Uterus (tissue), 4 donors: Measurements from ENCODE around the gene ZNF397. TPM values are rescaled to one million over a fixed set of nuclear protein-coding genes. Genes with fewer than 3 reads are reported as not detected.
A peak's percentile ranks its signal among the peaks of the same experiment; 100 is the strongest.

Experiments
- DNase-seq, 2 donors: peaks; one replicate each; pipeline ENCODE4 v3.0.0-alpha.2; 2019 to 2020
- H3K27ac ChIP-seq, 2 donors: fragments of 200-600 bp; sonication (generic); 1 replicate in 1 of 2; 2 replicates in 1 of 2; pipeline ENCODE4 v1.5.1; 2016 to 2018
- H3K27me3 ChIP-seq, 2 donors: fragments of 200-600 bp; sonication (generic); one replicate each; pipeline ENCODE4 v1.5.1; 2018 to 2019; ENCODE audit warnings: control low read depth in 1 of 2
- H3K36me3 ChIP-seq, 2 donors: fragments of 200-600 bp; sonication (generic); one replicate each; pipeline ENCODE4 v1.5.1; 2019; ENCODE audit warnings: control low read depth in 1 of 2
- H3K4me1 ChIP-seq, 2 donors: fragments of 200-600 bp; sonication (generic); one replicate each; pipeline ENCODE4 v1.5.1; 2018 to 2019; ENCODE audit warnings: control low read depth in 1 of 2
- H3K4me3 ChIP-seq, 2 donors: fragments of 200-600 bp; sonication (generic); 1 replicate in 1 of 2; 2 replicates in 1 of 2; pipeline ENCODE4 v1.5.1; 2018 to 2019; ENCODE audit warnings: mild to moderate bottlenecking in 1 of 2
- H3K9me3 ChIP-seq, 2 donors: fragments of 200-600 bp; sonication (generic); one replicate each; pipeline ENCODE4 v1.5.1; 2019; ENCODE audit warnings: control low read depth in 1 of 2
- POLR2A ChIP-seq, 2 donors: fragments of 450-650 bp; IDR thresholded peaks; one replicate each; pipeline ENCODE4 v1.6.1; 2016; ENCODE audit warnings: antibody characterized with exemption in 2 of 2, mild to moderate bottlenecking in 1 of 2, moderate library complexity in 1 of 2
- intact Hi-C: fragments of 100-400 bp; cut with DNase I; formaldehyde crosslinking; loops from one replicate; pipeline ENCODE4 v1.15.1; 2023; ENCODE audit warnings: low total_unique reads
- total RNA-seq, 4 donors: library from RNA; depleted of rRNA in 3 of 4; stranded (reverse); fragments of >200 nt in 3 of 4; gene quantifications; one replicate each; pipeline versions ENCODE4 v1.1.0 to v1.2.4, GENCODE V29; 2014 to 2023
- TF ChIP-seq, protein P1 (sequence below), 4 experiments: fragments of 200-600 bp in 2 of 4; fragments of 450-650 bp in 2 of 4; sonication (generic) in 2 of 4; IDR thresholded peaks; one replicate each; pipeline ENCODE4 v1.5.1; 2016 to 2019; ENCODE audit warnings: antibody characterized with exemption in 4 of 4, mild to moderate bottlenecking in 2 of 4, moderate library complexity in 1 of 4
- donor health status: DM: yes; HTN: yes; CAD: no.

The ZNF397 gene
- 10 to 100 TPM in 3 of 4 donors, 1 to 10 TPM in 1; 6.1 to 69.5 (median 31.7) TPM for total RNA-seq

DNA sequence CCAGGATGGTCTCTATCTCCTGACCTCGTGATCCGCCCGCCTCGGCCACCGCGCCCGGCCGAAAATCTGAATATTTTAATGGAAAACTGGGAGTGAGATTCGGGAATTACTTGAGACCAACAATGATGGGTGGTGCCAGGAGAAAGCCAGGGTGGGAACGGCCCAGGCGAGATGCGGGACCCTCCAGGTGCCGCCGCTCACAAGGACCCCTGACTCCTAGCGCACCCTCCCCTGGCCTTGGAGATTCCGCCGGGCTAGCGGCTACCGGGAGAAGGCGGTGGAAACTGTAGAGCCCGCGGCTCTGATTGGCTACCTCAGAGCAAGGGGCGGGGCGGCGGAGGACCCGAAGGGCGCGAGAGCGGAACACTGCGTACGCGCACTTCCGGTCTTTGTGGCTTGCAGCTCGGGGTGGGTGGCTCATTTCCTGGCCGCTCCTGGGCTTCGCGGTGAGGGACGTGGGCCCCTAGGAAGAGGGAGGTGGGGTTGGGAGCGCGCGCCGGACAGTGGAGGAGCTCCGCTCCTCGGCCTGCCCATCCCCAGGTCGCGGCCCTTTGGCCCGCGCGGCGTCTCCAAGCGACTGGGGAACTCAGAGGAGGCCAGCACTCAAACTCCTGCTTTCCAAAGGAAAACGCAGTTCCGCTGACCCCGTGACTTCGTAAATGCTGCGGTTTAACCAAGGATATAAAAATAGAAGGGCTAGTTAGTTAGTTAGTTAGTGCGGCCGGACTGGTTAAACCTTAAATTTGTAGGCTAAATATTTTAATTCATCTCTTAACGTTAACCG lies at the start of gene ZNF397:
TSS of gene ZNF397 (plus strand) at position 371 of the 784 bp plus-strand sequence. CDS start 1,437 bp downstream, outside the sequence.
- DNase-seq, result peak; percentile 97 to 98
- intact Hi-C loops, result loop anchor here (10.0 kb wide), 1 partner anchor 104 kb away; the partner anchor contains the start of gene ZNF24
- Histone ChIP-seq H3K4me3 (peak within 1 kb of the TSS; percentile 75 to 89), H3K4me1 (peaks cover 0 to 4% of the 10 kb centered on the region in 2 donors), H3K36me3 (no peaks in the 10 kb centered on the region), H3K27ac (peak within 1 kb of the TSS; percentile 97 to 99), H3K27me3 (no peaks in the 10 kb centered on the region), H3K9me3 (no peaks in the 10 kb centered on the region)
- TF ChIP-seq POLR2A (IDR thresholded peaks at IDR 0.05), result peak; percentile 97
- TF ChIP-seq, protein P1, sequence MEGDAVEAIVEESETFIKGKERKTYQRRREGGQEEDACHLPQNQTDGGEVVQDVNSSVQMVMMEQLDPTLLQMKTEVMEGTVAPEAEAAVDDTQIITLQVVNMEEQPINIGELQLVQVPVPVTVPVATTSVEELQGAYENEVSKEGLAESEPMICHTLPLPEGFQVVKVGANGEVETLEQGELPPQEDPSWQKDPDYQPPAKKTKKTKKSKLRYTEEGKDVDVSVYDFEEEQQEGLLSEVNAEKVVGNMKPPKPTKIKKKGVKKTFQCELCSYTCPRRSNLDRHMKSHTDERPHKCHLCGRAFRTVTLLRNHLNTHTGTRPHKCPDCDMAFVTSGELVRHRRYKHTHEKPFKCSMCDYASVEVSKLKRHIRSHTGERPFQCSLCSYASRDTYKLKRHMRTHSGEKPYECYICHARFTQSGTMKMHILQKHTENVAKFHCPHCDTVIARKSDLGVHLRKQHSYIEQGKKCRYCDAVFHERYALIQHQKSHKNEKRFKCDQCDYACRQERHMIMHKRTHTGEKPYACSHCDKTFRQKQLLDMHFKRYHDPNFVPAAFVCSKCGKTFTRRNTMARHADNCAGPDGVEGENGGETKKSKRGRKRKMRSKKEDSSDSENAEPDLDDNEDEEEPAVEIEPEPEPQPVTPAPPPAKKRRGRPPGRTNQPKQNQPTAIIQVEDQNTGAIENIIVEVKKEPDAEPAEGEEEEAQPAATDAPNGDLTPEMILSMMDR (IDR thresholded peaks at IDR 0.05), result peak in 1 of 4 experiments; percentile 35

DNA sequence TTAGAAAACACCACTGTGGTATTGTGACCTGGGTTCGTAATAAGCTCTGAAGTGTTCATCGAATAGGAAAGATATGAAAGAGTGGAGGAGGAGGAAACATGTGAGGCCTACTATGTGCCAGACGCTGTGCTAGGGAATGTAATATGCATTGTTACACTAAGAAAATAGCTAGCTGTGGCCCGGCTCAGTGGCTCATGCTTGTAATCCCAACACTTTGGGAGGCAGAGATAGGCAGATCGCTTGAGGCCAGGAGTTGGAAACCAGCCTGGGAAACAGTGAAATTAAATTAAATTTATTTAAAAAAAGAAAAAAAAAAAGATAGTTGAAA lies 49.2 kb upstream of the ZNF397 start:
- Histone ChIP-seq H3K4me1 (no peaks in the 10 kb centered on the region), H3K27ac (no peak overlapping the region), H3K4me3 (no peak overlapping the region), H3K36me3 (no peaks in the 10 kb centered on the region), H3K27me3 (no peaks in the 10 kb centered on the region), H3K9me3 (no peaks in the 10 kb centered on the region)
- no peak for DNase-seq
- intact Hi-C loops, result no loop called here
- no peak for TF ChIP-seq POLR2A (IDR thresholded peaks at IDR 0.05)
- TF ChIP-seq, protein P1 (IDR thresholded peaks at IDR 0.05), result no peak

GRCh38 chr18:35192415-35192814 lies 48.4 kb upstream of the ZNF397 start:
- no peaks in the 10 kb centered on the region for H3K27me3 ChIP-seq
- DNase-seq, result no peak
- no peak for TF ChIP-seq POLR2A (IDR thresholded peaks at IDR 0.05)
- TF ChIP-seq, protein P1 (IDR thresholded peaks at IDR 0.05), result no peak
- H3K36me3 ChIP-seq, result no peaks in the 10 kb centered on the region
- intact Hi-C loops, result no loop called here
- no peak overlapping the region for H3K4me3 ChIP-seq
- H3K4me1 ChIP-seq, result no peaks in the 10 kb centered on the region
- no peaks in the 10 kb centered on the region for H3K9me3 ChIP-seq
- H3K27ac ChIP-seq, result no peak overlapping the region

GRCh38 chr18:35193316-35193715 lies 47.5 kb upstream of the ZNF397 start:
- no peaks in the 10 kb centered on the region for H3K27me3 ChIP-seq
- no peak overlapping the region for H3K4me3 ChIP-seq
- H3K36me3 ChIP-seq, result no peaks in the 10 kb centered on the region
- no peak overlapping the region for H3K27ac ChIP-seq
- no peak for TF ChIP-seq POLR2A (IDR thresholded peaks at IDR 0.05)
- TF ChIP-seq, protein P1 (IDR thresholded peaks at IDR 0.05), result no peak
- DNase-seq, result no peak
- H3K9me3 ChIP-seq, result no peaks in the 10 kb centered on the region
- no peaks in the 10 kb centered on the region for H3K4me1 ChIP-seq
- intact Hi-C loops, result no loop called here

DNA sequence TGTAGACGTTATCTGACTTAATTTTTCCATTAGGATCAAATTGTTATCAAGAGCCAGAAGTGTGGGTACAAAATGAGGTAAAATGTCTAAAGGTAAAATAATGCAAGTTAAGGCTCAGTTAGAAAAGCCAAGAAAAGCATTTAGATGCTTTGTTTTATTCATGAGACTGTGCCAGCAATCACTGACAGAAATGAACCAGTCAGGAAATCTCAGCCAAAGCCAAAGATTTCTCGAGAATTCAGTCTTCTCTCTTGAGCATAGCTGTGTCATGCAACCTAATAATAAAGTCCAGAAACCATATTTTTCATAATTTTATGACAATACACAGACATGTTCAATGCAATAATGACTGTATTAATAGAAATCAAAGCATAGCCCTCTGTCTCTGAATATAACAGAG lies 43.5 kb upstream of the ZNF397 start:
- DNase-seq, result no peak
- intact Hi-C loops, result no loop called here
- no peak overlapping the region for H3K4me3 ChIP-seq
- TF ChIP-seq, protein P1 (IDR thresholded peaks at IDR 0.05), result no peak
- TF ChIP-seq POLR2A (IDR thresholded peaks at IDR 0.05), result no peak
- no peaks in the 10 kb centered on the region for H3K9me3 ChIP-seq
- H3K4me1 ChIP-seq, result no peaks in the 10 kb centered on the region
- H3K27me3 ChIP-seq, result no peaks in the 10 kb centered on the region
- H3K36me3 ChIP-seq, result no peaks in the 10 kb centered on the region
- no peak overlapping the region for H3K27ac ChIP-seq
